Activated CD8-positive, alpha-beta memory T cell treated with anti-CD3 and anti-CD28 coated beads, Interleukin-2, amount 50 U/mL, for 1 hour (primary cell): Measurements from ENCODE around the gene BHLHA15.

Experiments
- DNase-seq: peaks from one replicate; pipeline ENCODE4 v3.0.0-alpha.2; 2020; ENCODE audit errors: extremely low read depth

BHLHA15 gene

GRCh38 chr7:98187138-98187502 is 24.1 kb upstream of the BHLHA15 start:
- no peak for DNase-seq

DNA sequence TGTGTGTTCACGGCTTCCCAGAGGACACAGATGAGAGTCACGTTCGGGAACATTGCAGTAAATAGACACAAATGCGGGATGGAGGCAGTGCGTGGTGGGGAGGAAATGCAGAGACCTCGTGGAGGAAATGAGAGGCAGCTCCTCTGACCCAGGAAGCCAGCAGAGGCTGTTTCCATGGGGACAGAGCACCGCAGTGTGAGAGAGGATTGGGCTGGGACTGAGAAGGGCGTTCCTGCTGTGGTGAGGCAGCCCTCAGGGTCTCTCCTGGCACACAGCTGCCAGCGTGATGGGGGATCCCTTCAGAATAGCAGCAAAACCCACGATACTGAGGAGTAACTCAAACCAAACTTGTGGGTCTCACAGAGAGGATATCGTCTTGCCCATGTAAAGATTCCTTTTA is 21.7 kb upstream of the BHLHA15 start:
- no peak for DNase-seq

GRCh38 chr7:98191668-98192431 is 19.4 kb upstream of the BHLHA15 start:
- no peak for DNase-seq

- DNase-seq: no peak
Observed at GRCh38 chr7:98192781-98193457, 18.3 kb upstream of the BHLHA15 start.

- DNase-seq: no peak
Observed at GRCh38 chr7:98193474-98194180, 17.6 kb upstream of the BHLHA15 start.

- DNase-seq: no peak
Observed at GRCh38 chr7:98194186-98194585, 17.1 kb upstream of the BHLHA15 start.

DNA sequence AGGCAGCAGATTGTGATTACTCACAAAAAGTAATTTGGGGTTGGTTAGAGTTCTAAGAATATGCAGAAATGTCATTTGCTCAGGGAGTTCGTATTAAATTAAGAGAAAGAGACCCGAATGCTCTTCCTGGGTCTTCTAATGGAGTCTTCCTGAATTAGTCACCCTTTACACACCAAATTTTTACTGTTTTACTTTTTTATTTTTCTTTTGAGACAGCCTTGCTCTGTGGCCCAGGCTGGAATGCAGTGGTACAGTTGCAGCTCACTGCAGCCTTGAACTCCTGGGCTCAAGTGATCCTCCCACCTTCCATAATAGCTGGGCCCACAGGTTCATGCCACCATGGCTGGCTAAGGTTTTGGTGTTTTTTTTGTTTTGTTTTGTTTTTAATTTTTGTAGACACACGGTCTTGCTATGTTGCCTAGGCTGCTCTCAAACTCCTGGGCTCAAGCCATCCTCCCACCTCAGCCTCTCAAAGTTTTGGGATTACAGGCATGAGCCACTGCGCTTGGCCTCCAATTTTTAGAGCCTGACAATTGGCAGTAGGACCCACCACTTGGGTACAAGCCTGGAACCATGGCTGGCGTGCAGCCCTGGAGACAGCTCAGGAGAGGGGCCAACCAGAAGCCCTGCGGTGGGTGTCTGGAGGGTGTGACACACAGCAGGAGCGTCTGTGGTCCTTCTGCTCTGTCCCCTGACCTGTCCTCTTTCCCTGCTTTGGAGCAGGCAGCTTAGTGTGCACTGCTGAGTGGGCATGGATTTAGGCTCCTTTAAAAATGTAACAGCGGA is 16.4 kb upstream of the BHLHA15 start:
- DNase-seq: no peak

- no peak for DNase-seq
Observed at GRCh38 chr7:98196706-98197605, 14.3 kb upstream of the BHLHA15 start.

- no peak for DNase-seq
Observed at GRCh38 chr7:98199131-98199530, 12.1 kb upstream of the BHLHA15 start.

DNA sequence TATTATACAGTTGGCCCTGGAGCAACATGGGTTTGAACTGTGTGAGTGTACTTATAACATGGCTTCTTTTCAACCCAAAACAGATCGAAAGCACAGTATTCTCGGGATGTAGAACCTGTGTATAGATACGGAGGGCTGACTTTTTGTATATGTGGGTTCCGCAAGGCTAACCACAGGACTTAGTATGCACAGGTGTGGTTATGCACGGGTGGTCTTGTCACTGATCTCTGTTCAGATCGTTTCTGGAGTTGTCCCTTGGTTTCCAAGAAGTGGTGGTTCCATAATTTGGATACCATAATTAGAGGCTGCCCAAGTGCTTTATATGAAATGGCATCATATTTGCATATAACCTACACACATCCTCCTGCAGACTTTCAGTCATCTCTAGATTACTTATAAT is 10.9 kb upstream of the BHLHA15 start:
- DNase-seq: no peak

DNA sequence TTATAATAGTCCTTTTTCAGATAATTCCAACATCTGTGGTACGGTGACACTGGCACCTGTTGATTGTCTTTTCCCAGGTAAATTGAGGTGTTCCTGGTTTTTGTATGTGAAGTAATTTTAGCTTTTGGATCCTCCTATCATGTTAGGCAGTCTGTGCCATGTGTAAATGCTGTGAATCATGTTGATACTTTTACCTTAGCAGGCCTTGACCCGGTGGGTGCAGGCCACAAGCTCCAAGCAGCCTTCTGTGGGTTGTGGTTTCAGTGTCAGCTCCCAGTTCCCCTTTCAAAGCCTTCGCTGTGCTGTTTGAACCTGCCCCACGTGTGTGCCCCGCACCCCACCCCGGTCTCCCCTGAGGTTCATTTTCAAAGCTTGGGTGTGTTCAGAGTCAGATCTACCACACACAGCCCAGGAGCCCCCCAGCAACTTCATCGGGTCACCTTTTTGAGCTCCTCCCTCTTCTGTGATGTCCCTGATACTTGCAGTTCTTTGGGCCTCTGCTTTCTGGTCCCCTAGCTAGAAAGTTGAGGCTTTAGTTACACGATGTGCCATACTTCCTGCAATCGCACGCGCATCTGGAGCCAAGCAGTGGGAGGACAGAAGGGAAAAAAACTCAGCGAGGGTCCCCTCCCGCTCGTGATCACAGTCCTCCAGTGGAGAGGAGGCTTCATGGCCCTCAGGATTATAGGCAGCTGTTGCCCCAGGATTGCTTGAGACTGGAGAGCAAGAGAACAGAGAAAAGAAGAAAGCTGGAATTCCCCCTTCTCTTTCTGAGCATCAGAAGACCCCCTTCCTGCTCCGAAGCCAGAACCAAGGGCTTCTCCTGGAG is 8.7 kb upstream of the BHLHA15 start:
- peak; percentile 33 for DNase-seq

GRCh38 chr7:98203261-98203963 is 7.8 kb upstream of the BHLHA15 start:
- DNase-seq: no peak

- no peak for DNase-seq
Observed at GRCh38 chr7:98203964-98204605, 7.2 kb upstream of the BHLHA15 start.

DNA sequence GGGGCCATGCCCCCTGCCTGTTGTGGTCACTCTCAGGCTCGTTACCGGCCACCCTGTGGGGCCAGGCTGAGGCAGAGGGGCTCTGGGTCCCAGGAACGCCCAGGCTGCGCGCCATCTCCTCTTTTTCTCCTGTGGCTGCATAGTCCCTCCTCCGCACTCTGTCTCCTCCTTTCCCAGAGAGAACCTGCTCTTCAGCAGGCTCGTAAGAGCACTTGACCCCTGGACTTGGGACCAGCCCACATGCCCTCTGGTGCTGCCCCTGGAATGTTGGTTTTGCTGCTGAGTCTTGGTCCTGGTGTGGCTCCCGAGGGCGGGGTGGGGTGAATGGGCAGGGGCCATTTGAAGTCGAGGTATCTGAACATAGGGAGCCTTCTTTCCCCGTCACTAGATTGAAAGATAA is 6.6 kb upstream of the BHLHA15 start:
- DNase-seq: no peak

GRCh38 chr7:98205162-98205845 is 5.9 kb upstream of the BHLHA15 start:
- DNase-seq: no peak

DNA sequence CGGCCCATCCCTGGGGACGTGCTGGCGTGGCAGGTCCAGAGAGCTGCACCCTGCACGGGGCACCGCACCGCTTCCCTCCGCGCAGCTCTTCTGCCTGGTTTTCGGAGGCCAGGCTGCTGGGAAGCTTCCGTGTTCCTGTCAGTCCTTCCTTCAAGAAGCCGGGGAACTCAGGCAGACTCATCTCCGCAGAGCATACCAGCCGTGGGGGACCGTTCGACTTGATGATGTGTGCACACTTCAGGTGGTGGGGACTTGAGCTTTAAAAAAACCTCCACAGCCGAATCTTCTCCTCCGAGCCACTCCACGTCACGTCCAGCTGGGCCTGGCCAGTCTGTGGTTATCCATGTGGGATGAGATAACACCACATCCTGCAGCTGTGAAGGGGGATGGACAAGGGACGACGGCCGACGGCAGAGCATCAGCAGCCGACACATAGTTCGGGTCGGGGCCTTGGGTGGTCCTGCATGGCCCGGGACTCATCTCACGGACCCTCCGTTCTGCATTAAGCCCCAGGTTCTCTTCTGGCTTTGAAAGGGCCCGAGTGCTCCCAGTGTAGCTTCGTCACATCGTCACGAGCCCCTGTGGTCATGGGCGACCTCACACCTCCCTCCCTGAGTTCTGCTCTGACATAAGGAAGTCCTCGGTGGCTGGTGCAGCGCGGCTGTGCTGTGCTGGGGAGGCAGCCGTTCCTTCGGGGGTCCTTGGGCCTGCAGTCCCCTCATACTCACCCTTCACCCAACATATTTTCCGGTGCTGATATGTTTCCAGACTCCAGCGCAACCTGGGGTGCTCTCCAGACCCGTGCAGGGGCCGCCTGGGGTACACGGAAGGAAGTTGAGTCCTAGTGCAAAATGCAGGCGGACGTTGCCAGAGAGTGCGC is 4.5 kb upstream of the BHLHA15 start:
- DNase-seq: no peak

- no peak for DNase-seq
Observed at GRCh38 chr7:98209166-98209920, 1.9 kb upstream of the BHLHA15 start.
